ENCODE results near the gene ADGRV1. TPM values are rescaled to one million over a fixed set of nuclear protein-coding genes. Genes with fewer than 3 reads are reported as not detected.

The ADGRV1 gene
- total RNA-seq, 4 donors from 2014 or later, result 2.5 to 7.5 (median 4.5) TPM

- DNase-seq (ENCODE audit: low spot score in 2 of 2), result no peak
- no peak overlapping the region for H3K27ac ChIP-seq
- no peak overlapping the region for H3K4me3 ChIP-seq
- H3K4me1 ChIP-seq, result peaks cover 7% of the 10 kb centered on the region
- H3K27me3 ChIP-seq, result no peaks in the 10 kb centered on the region
- 0% methylated on average over 1 of the region's 1 CpG for WGBS
- no peaks in the 10 kb centered on the region for H3K9me3 ChIP-seq
- H3K36me3 ChIP-seq, result no peaks in the 10 kb centered on the region
- TF ChIP-seq, protein P1, sequence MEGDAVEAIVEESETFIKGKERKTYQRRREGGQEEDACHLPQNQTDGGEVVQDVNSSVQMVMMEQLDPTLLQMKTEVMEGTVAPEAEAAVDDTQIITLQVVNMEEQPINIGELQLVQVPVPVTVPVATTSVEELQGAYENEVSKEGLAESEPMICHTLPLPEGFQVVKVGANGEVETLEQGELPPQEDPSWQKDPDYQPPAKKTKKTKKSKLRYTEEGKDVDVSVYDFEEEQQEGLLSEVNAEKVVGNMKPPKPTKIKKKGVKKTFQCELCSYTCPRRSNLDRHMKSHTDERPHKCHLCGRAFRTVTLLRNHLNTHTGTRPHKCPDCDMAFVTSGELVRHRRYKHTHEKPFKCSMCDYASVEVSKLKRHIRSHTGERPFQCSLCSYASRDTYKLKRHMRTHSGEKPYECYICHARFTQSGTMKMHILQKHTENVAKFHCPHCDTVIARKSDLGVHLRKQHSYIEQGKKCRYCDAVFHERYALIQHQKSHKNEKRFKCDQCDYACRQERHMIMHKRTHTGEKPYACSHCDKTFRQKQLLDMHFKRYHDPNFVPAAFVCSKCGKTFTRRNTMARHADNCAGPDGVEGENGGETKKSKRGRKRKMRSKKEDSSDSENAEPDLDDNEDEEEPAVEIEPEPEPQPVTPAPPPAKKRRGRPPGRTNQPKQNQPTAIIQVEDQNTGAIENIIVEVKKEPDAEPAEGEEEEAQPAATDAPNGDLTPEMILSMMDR (IDR thresholded peaks at IDR 0.05), result no peak
- TF ChIP-seq EP300 (IDR thresholded peaks at IDR 0.05), result no peak
- no peak for TF ChIP-seq POLR2AphosphoS5 (IDR thresholded peaks at IDR 0.05)
- no peak for TF ChIP-seq POLR2A (IDR thresholded peaks at IDR 0.05)
Observed at GRCh38 chr5:91170266-91170665, 611.7 kb downstream of the ADGRV1 start.

- no peak for DNase-seq (ENCODE audit: low spot score in 2 of 2)
- Histone ChIP-seq H3K27ac (no peak overlapping the region), H3K9me3 (no peaks in the 10 kb centered on the region), H3K27me3 (no peaks in the 10 kb centered on the region), H3K36me3 (no peaks in the 10 kb centered on the region), H3K4me1 (peaks cover 7% of the 10 kb centered on the region), H3K4me3 (no peak overlapping the region)
- 72% methylated on average over 2 of the region's 2 CpGs for WGBS
- no peak for TF ChIP-seq POLR2A (IDR thresholded peaks at IDR 0.05)
- TF ChIP-seq, protein P1 (IDR thresholded peaks at IDR 0.05), result no peak
- no peak for TF ChIP-seq EP300 (IDR thresholded peaks at IDR 0.05)
- no peak for TF ChIP-seq POLR2AphosphoS5 (IDR thresholded peaks at IDR 0.05)
Observed at GRCh38 chr5:91171322-91171721, 612.7 kb downstream of the ADGRV1 start.

DNA sequence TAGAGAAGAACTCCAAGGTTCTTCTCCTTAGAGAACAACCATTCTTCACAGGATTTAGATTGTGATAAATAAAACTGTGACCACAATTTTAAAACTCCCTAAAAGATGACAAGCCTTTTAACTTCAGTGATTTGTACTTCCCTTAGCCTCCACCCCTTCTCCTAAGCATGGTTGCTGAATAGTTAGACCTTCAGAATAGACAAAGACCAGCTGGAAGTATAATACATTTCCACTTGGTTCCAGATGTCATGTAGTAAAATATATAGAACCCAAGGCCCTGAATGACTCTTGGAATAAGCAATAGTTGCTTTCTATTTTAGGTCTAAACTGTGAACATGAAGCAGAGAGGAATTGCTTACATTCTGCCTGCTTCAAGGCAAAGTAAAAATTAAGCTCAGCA is 615.8 kb downstream of the ADGRV1 start:
- H3K27me3 ChIP-seq, result no peaks in the 10 kb centered on the region
- TF ChIP-seq POLR2A (IDR thresholded peaks at IDR 0.05) (no peak), POLR2AphosphoS5 (IDR thresholded peaks at IDR 0.05) (no peak), EP300 (IDR thresholded peaks at IDR 0.05) (no peak)
- TF ChIP-seq, protein P1 (IDR thresholded peaks at IDR 0.05), result no peak
- no peak overlapping the region for H3K4me3 ChIP-seq
- no peaks in the 10 kb centered on the region for H3K36me3 ChIP-seq
- H3K9me3 ChIP-seq, result no peaks in the 10 kb centered on the region
- H3K27ac ChIP-seq, result no peak overlapping the region
- DNase-seq (ENCODE audit: low spot score in 2 of 2), result no peak
- H3K4me1 ChIP-seq, result peaks cover 9% of the 10 kb centered on the region

DNA sequence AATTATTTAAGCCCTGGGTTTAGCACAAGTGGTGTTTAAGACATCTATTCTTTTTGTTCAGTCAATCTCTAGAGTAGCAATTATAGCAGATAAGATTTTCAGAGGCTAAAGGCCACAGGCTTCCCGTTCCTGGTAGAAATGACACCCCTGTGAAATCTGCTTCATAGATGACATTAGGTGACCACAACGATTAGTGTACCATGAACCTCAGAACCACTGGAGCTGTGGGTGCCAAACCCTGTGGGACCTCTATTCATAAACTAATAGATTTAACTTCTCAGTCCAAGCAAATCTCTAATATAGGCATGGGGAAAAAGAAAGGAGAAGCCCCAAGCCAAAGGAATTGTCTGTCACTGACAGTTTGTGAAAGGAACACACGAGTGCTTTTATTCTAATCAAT is 617.1 kb downstream of the ADGRV1 start:
- no peak for DNase-seq (ENCODE audit: low spot score in 2 of 2)
- Histone ChIP-seq H3K9me3 (no peaks in the 10 kb centered on the region), H3K27me3 (no peaks in the 10 kb centered on the region), H3K27ac (no peak overlapping the region), H3K4me1 (peaks cover 5% of the 10 kb centered on the region), H3K4me3 (no peak overlapping the region), H3K36me3 (no peaks in the 10 kb centered on the region)
- no peak for TF ChIP-seq EP300 (IDR thresholded peaks at IDR 0.05)
- no peak for TF ChIP-seq POLR2AphosphoS5 (IDR thresholded peaks at IDR 0.05)
- no peak for TF ChIP-seq POLR2A (IDR thresholded peaks at IDR 0.05)
- TF ChIP-seq, protein P1 (IDR thresholded peaks at IDR 0.05), result no peak
- WGBS, result 83% methylated on average over 3 of the region's 3 CpGs

- TF ChIP-seq POLR2AphosphoS5 (IDR thresholded peaks at IDR 0.05), result no peak
- TF ChIP-seq POLR2A (IDR thresholded peaks at IDR 0.05), result no peak
- TF ChIP-seq, protein P1 (IDR thresholded peaks at IDR 0.05), result no peak
- no peak for TF ChIP-seq EP300 (IDR thresholded peaks at IDR 0.05)
Observed at GRCh38 chr5:91176288-91177016, 617.9 kb downstream of the ADGRV1 start.

More at GRCh38 chr5:91176288-91177016, 617.9 kb downstream of the ADGRV1 start:
- Histone ChIP-seq H3K4me1 (peaks cover 3% of the 10 kb centered on the region), H3K4me3 (no peak overlapping the region), H3K27ac (no peak overlapping the region), H3K27me3 (no peaks in the 10 kb centered on the region), H3K9me3 (no peaks in the 10 kb centered on the region), H3K36me3 (no peaks in the 10 kb centered on the region)
- WGBS, result 59% methylated on average over 6 of the region's 6 CpGs
- no peak for DNase-seq (ENCODE audit: low spot score in 2 of 2)
